ENCODE results near the gene SARDH. TPM values are rescaled to one million over a fixed set of nuclear protein-coding genes. Genes with fewer than 3 reads are reported as not detected.

Gene SARDH
- polyA plus RNA-seq, 1 donor from 2014 or later = not detected

DNA sequence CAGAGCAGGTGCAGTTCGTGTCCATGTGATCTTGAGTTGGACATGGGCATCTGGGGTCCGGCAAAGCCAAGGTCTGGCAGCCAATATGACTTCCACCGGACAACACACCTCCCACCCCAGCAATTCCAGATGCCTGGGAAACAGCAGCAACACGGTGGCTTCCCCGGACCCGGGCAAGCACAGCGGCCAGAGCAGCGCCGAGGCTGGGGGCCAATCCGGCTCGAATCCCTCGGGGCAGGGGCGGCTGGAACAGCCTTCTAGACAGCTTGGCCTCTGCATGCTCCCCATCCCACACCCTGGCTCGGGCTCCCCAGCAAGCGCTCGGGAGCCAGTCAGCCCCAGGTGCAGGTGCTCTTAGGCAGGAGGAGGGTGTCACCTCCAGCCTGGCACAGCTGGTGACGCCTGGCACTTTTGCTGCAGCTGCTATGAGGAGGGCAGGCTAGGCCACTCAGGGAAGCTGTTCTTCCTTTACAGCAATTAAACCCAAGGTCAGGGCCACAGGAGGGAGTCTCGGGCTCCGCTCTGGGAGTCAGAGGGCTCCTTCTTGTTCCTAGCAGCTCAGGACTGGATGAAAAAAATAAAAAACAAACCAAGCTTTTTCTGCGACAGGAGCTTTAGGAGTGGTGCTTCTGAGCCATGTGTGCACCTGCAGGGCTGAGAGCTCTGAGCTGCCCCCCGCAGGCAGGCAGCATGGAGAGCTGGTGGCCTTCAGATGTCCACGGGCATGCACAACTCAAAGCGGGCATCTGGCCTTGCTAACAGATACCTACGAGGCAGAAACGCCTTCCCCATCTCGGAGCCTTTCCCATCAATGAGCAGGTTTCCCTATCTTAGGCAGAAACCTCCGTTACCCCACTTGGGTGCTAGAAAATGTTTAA lies 73.7 kb downstream of the SARDH start:
- Histone ChIP-seq H3K36me3 (ENCODE audit: insufficient read depth, low read length) (no peaks in the 10 kb centered on the region), H2AFZ (ENCODE audit: low read depth, low read length) (no peak overlapping the region), H3K9ac (ENCODE audit: low read length) (no peak overlapping the region), H3K9me3 (ENCODE audit: low read length) (no peaks in the 10 kb centered on the region), H3K27ac (ENCODE audit: low read length) (no peak overlapping the region), H3F3A (ENCODE audit: insufficient read depth, low read length, poor library complexity, severe bottlenecking) (no peaks in the 10 kb centered on the region), H3K79me2 (replicated peaks; ENCODE audit: insufficient read depth, low read length) (no peaks in the 10 kb centered on the region), H3K4me3 (ENCODE audit: low read length) (no peak overlapping the region), H3K4me2 (ENCODE audit: low read length) (no peak overlapping the region), H3K9me2 (ENCODE audit: insufficient read depth, low read length) (no peaks in the 10 kb centered on the region), H3K27me3 (ENCODE audit: insufficient read depth, low read depth, low read length) (no peaks in the 10 kb centered on the region), H4K20me1 (ENCODE audit: insufficient read depth) (no peaks in the 10 kb centered on the region)
- TF ChIP-seq RAD21 (conservative IDR thresholded peaks at IDR 0.05) (no peak), MXI1 (conservative IDR thresholded peaks at IDR 0.05; ENCODE audit: poor library complexity, severe bottlenecking) (no peak), SMC3 (conservative IDR thresholded peaks at IDR 0.05; ENCODE audit: poor library complexity) (no peak), EZH2 (IDR thresholded peaks at IDR 0.05; ENCODE audit: borderline replicate concordance, insufficient read depth, low read length, poor library complexity, severe bottlenecking) (no peak), POLR2AphosphoS5 (IDR thresholded peaks at IDR 0.05) (no peak), EP300 (conservative IDR thresholded peaks at IDR 0.05; ENCODE audit: poor library complexity, severe bottlenecking) (no peak), TAF1 (IDR thresholded peaks at IDR 0.05; ENCODE audit: low read depth) (no peak)
- TF ChIP-seq, protein P1, sequence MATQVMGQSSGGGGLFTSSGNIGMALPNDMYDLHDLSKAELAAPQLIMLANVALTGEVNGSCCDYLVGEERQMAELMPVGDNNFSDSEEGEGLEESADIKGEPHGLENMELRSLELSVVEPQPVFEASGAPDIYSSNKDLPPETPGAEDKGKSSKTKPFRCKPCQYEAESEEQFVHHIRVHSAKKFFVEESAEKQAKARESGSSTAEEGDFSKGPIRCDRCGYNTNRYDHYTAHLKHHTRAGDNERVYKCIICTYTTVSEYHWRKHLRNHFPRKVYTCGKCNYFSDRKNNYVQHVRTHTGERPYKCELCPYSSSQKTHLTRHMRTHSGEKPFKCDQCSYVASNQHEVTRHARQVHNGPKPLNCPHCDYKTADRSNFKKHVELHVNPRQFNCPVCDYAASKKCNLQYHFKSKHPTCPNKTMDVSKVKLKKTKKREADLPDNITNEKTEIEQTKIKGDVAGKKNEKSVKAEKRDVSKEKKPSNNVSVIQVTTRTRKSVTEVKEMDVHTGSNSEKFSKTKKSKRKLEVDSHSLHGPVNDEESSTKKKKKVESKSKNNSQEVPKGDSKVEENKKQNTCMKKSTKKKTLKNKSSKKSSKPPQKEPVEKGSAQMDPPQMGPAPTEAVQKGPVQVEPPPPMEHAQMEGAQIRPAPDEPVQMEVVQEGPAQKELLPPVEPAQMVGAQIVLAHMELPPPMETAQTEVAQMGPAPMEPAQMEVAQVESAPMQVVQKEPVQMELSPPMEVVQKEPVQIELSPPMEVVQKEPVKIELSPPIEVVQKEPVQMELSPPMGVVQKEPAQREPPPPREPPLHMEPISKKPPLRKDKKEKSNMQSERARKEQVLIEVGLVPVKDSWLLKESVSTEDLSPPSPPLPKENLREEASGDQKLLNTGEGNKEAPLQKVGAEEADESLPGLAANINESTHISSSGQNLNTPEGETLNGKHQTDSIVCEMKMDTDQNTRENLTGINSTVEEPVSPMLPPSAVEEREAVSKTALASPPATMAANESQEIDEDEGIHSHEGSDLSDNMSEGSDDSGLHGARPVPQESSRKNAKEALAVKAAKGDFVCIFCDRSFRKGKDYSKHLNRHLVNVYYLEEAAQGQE (IDR thresholded peaks at IDR 0.05; ENCODE audit: borderline replicate concordance) = no peak
- TF ChIP-seq, protein P2, sequence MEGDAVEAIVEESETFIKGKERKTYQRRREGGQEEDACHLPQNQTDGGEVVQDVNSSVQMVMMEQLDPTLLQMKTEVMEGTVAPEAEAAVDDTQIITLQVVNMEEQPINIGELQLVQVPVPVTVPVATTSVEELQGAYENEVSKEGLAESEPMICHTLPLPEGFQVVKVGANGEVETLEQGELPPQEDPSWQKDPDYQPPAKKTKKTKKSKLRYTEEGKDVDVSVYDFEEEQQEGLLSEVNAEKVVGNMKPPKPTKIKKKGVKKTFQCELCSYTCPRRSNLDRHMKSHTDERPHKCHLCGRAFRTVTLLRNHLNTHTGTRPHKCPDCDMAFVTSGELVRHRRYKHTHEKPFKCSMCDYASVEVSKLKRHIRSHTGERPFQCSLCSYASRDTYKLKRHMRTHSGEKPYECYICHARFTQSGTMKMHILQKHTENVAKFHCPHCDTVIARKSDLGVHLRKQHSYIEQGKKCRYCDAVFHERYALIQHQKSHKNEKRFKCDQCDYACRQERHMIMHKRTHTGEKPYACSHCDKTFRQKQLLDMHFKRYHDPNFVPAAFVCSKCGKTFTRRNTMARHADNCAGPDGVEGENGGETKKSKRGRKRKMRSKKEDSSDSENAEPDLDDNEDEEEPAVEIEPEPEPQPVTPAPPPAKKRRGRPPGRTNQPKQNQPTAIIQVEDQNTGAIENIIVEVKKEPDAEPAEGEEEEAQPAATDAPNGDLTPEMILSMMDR (IDR thresholded peaks at IDR 0.05; ENCODE audit: poor library complexity, severe bottlenecking) = no peak

DNA sequence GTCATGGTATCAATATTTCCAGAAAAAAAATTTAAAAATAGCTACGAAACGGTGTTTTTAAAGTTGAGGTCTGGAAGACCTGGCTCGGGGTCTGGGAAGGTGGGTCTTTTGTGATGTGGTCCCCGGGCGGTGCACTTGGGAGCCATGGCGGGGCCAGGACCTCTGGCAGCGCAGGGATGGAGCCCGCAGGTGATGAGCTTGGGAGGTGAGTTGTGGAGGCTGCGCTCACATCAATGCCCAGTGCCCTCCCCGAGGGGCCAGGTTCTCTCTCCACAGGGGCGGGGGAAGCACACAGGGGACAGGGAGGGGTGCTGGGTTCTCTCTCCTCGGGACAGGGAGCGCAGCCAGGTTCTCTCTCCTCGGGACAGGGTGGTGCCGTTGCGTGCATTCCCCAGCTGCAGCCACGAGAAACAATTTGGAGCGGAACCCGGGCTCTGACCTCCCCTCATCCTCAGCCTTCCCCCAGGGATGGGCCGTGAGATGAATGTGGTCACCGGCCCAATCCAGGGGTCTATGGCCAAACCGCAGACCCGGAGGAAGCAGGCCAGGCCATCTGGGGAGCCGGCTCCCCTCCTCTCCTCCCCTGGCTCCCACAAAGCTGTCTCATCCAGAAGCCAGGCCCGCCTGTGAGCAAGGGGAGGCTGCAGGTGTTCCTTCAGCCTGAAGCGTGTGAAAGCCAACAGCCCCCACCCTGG lies 76.2 kb downstream of the SARDH start:
- no peaks in the 10 kb centered on the region for H4K20me1 ChIP-seq (ENCODE audit: insufficient read depth)
- H3K9me3 ChIP-seq (ENCODE audit: low read length) = no peaks in the 10 kb centered on the region
- H3K27me3 ChIP-seq (ENCODE audit: insufficient read depth, low read depth, low read length) = no peaks in the 10 kb centered on the region
- no peak overlapping the region for H3K9ac ChIP-seq (ENCODE audit: low read length)
- H3K36me3 ChIP-seq (ENCODE audit: insufficient read depth, low read length) = no peaks in the 10 kb centered on the region
- H3K27ac ChIP-seq (ENCODE audit: low read length) = no peak overlapping the region
- H3F3A ChIP-seq (ENCODE audit: insufficient read depth, low read length, poor library complexity, severe bottlenecking) = no peaks in the 10 kb centered on the region
- TF ChIP-seq, protein P2 (IDR thresholded peaks at IDR 0.05; ENCODE audit: poor library complexity, severe bottlenecking) = no peak
- TF ChIP-seq, protein P1 (IDR thresholded peaks at IDR 0.05; ENCODE audit: borderline replicate concordance) = no peak
- TF ChIP-seq RAD21 (conservative IDR thresholded peaks at IDR 0.05) (no peak), SMC3 (conservative IDR thresholded peaks at IDR 0.05; ENCODE audit: poor library complexity) (no peak), EP300 (conservative IDR thresholded peaks at IDR 0.05; ENCODE audit: poor library complexity, severe bottlenecking) (no peak), TAF1 (IDR thresholded peaks at IDR 0.05; ENCODE audit: low read depth) (no peak)
- no peaks in the 10 kb centered on the region for H3K79me2 ChIP-seq (replicated peaks; ENCODE audit: insufficient read depth, low read length)
- H3K9me2 ChIP-seq (ENCODE audit: insufficient read depth, low read length) = no peaks in the 10 kb centered on the region
- H2AFZ ChIP-seq (ENCODE audit: low read depth, low read length) = no peak overlapping the region
- no peak overlapping the region for H3K4me3 ChIP-seq (ENCODE audit: low read length)
- no peak overlapping the region for H3K4me2 ChIP-seq (ENCODE audit: low read length)

Data from neural cell (in vitro differentiated cells).